Breast epithelium (tissue), 3 donors: ENCODE data around the gene UQCC2.

Experiments
- CTCF ChIP-seq, 3 donors: fragments of 450-650 bp; IDR thresholded peaks; one replicate each; pipeline ENCODE4 v1.5.1; 2016 to 2017; ENCODE audit warnings: antibody characterized with exemption in 3 of 3, mild to moderate bottlenecking in 3 of 3, moderate library complexity in 3 of 3
- POLR2A ChIP-seq: fragments of 450-650 bp; IDR thresholded peaks from one replicate; pipeline ENCODE4 v1.6.1; 2016; ENCODE audit warnings: antibody characterized with exemption, mild to moderate bottlenecking, moderate library complexity

- TF ChIP-seq CTCF (IDR thresholded peaks at IDR 0.05) (no peak), POLR2A (no peak)
Measured at GRCh38 chr6:33692078-33692759, 19.3 kb downstream of the UQCC2 start.
